ENCODE results near the gene CMKLR1.
A peak's percentile ranks its signal among the peaks of the same experiment; 100 is the strongest.

- TF ChIP-seq, protein P1, sequence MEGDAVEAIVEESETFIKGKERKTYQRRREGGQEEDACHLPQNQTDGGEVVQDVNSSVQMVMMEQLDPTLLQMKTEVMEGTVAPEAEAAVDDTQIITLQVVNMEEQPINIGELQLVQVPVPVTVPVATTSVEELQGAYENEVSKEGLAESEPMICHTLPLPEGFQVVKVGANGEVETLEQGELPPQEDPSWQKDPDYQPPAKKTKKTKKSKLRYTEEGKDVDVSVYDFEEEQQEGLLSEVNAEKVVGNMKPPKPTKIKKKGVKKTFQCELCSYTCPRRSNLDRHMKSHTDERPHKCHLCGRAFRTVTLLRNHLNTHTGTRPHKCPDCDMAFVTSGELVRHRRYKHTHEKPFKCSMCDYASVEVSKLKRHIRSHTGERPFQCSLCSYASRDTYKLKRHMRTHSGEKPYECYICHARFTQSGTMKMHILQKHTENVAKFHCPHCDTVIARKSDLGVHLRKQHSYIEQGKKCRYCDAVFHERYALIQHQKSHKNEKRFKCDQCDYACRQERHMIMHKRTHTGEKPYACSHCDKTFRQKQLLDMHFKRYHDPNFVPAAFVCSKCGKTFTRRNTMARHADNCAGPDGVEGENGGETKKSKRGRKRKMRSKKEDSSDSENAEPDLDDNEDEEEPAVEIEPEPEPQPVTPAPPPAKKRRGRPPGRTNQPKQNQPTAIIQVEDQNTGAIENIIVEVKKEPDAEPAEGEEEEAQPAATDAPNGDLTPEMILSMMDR (IDR thresholded peaks at IDR 0.05; ENCODE audit: low read length) = peak; percentile 34
- TF ChIP-seq EZH2 (optimal IDR thresholded peaks at IDR 0.05; ENCODE audit: low read depth, low read length) = no peak
These were observed 34.0 kb upstream of the CMKLR1 start for GRCh38 chr12:108373111-108373510.

Data from MM.1S (cell line).